NCI-H2107 treated with DMSO at 0.1 percent for 48 hours (cell line): ENCODE measurements around the gene MCC.
"Not testable (repeated sequence)": the region's sequence is repeated elsewhere in the genome, so short reads cannot be mapped to it uniquely, and the experiment has no call there.

Source experiments
- DNase-seq: peaks from one replicate; lab custom pipeline; 2025; ENCODE audit not compliant: unreplicated experiment; lab: John Stamatoyannopoulos, UW

Gene MCC

DNA sequence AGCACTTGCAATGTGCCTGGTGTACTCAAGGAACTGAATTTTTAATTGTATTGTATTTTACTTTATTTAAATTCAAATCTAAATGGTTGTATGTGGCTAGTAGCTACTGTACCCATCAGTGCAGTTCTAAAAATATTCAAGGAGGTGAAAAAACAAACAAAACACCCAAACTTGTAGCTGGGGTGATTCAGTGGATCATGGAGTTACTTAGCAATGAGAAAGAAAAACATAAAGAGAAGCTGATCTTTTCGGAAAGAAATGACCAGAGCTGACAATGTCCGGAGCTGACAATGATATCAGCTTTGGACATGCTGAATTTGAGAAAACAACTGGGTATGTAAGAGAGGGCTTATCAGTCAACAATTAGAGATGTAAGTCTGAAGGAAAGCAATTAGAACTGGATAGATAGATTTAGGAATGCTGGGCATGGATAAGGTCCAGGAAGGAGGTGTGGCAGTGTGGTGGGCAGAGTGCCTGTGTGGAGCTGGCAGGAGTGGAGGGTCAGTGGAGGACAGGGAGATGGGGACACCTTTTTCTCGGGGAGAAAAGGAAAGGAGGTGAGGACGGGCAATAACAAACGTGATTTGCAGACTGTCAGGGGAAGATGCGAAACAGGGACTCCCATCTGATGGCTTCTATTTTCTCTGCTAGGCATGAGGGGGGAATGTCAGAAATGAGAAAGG, 398.5 kb downstream of the MCC start:
- DNase-seq: no peak

- DNase-seq: no peak
These were observed 400.2 kb downstream of the MCC start for GRCh38 chr5:113087976-113088514.

DNA sequence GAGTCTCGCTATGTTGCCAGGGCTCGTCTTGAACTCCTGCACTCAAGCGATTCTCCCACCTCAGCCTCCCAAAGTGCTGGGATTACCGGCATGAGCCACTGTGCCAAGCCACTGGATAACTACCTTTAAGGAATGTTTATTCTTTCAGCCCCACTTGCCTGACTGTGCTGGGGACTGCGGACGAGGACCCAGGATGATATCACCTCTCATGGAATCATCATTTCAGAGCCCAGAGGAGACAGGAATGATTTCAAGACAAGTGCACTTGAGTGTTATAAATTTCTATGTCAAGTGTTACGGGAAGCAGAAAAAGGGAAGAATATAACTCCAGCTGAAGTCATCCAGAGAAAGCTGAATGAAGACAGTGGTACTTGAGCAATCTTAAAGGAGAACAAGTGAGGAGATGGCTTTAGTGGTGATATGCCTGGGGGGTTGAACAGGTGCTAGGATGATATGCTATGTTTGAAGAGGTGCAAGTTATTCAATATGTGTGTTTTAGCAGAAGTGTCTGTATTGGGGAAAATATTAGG, 402.3 kb downstream of the MCC start:
- DNase-seq: no peak

DNA sequence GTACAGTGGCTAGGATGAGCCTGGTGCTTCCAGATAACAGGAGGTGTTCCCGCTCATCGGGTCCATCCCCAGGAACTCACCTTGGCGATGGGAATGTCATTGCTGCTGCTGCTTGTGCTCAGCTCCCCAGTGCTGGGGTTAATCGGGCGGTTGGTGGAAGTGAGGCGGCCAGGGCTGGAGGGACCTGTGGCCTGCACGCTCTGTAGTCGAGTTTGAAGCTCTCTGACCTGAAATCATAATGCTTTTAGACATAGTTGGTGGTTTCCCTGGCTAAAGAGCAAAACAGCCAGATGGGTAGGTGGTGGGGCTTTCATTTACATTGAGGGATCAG, 403.2 kb downstream of the MCC start:
- no peak for DNase-seq

DNA sequence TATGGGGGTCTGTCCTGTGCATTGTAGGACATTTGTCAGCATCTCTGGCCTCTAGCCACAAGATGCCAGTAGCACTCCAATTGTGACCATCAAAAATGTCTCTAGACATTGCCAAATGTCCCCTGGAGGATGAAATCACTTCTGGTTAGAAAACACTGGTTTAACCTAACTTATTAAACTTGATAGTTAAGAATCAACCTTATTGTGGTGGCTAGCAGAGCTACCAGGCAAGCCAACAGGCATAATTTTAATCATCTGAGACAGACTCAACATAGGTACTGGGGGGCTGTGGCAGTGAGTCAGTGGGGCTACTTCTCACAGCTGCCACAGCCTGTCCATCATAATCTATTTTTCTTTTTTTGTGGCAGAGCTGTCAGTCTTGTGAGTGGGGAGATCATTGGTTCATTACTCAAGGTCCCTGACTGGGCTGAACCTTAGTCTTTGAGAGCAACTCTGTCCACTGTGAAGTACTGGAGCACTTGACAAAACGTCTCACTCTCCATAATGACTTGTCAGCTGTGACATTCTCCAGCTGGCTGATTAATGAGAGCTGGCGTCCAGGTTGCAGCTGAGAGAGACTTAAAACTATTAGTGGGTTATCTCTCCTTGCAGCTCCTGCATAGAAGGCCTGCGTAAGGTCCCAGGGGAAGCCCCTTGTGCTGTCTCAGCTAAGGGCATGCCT, 403.7 kb downstream of the MCC start:
- no peak for DNase-seq

DNA sequence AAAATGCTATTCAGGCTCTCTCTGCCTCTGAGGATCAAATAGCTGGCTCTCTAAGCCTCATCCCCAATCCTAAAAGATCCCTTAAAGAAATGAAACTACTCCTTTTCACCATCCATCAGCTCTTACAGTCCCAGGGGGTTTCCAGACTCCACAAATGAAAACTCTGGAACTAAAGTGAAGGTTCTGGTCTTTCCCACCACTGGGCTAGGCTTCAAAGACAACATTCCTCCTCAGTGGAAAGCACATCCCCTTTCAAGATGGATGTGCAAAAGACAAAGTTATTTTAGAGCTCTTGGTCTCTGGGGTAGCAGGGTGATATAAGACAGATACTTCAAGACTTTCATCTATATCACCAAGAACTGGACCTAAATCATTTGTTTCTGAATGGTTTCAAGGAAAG, 404.8 kb downstream of the MCC start:
- DNase-seq: no peak

GRCh38 chr5:113082547-113082905, 405.7 kb downstream of the MCC start:
- no peak for DNase-seq

DNA sequence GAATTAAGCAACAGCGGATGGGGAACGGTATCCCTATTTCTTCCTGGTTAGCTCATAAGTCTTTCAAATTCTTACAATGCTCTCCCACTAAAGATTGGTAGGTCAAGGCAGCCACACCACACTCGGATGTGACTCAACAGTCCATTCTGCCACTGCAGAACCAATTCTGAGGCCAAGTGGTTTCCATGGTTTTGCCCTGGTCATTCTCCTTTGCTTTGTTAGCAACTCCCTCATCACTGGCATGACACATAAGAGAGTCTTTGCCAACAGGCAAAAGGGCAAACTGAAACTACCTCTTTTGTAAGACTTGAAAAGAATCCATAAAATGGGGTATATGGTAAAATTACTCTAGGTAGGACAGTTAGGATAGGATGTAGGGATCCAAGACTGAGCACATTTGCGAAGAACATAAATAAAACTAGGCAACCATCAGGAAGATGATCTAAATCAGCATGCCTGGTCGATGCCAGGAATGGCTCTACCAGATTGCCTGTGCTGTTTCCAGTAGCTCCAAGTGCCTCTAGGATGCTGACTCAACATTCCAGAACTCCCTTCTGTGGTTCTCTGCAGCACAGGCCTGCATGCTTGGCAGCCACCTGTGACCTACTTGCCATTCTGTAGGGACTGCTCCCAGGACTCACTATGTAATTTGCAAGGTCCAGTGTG, 406.2 kb downstream of the MCC start:
- no peak for DNase-seq

DNA sequence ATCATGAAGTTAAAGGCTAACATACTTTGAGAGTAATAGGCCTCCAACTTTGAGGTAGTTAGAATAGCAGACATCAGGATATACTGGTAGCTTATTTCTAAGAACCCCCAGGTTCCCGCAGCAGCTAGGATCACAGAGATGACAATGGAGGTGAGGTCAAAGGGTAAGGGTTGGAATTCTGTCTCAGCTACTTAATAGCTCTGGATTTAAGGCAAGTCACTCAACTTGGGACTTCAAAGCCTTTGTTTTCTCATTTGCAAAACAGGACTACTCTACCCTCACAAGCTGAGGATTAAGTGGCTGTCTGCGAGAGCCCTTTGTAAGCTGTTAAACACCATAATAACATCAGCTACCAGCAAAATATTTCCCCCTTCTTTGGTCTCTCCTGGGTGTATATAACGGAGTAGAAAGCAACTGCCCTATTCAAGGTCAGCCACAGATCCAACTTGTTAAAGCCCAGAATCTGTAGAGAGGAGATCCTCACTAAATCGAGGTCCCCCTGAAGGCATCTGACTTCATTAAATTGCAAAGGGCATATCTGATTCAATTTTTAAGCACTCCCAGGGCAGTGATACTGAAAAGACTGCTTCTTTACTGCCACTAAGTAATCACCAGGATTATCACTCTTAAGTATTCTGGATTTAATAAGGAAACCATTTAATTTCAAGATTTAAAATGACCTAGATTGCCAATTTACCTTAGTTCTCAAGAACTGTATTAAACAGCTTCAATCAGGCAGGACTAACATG, 407.0 kb downstream of the MCC start:
- DNase-seq: no peak

GRCh38 chr5:113076649-113077048, 411.6 kb downstream of the MCC start:
- not testable (repeated sequence) for DNase-seq

- no peak for DNase-seq
These were observed 413.2 kb downstream of the MCC start for GRCh38 chr5:113075019-113075418.

GRCh38 chr5:113073629-113074034, 414.6 kb downstream of the MCC start:
- not testable (repeated sequence) for DNase-seq

- DNase-seq: no peak
These were observed 416.9 kb downstream of the MCC start for GRCh38 chr5:113071401-113071800.

DNA sequence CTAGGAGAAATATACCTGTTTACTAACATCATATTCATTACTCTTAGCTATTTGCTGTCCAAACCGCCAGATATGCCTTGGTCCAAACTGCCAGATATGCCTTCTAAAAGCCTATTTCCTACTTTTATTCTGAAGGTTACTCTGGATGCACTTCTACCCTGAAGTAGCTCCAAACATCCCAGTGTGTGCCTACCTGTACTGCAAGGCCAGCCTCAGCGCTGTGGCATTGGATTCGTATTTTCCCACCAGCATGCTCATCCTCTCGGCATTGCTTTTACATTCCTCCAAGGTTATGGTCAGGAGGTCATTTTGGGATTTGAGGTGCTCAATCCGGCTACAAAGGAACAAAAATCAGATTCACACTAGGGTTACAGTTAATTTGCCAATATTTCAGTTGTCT, 417.4 kb downstream of the MCC start:
- DNase-seq: no peak

DNA sequence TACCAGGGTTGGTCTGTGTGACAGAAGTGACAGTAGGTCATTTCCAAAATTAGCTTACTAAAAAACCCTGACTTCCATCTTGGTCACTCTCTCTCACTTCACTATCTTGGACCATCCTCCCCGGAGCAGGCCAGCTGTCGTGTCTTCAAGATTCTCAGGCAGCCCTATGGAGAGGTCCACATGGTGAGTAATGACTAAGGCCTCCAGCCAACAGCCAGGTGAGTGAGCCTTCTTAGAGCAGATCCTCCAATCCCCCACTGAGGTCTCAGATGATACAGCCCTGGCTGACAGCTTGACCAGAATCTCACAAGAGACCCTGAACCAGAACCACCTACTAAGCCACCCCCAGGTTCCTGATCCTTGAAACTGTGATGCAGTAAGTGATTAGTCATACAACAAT, 419.7 kb downstream of the MCC start:
- DNase-seq: no peak

- DNase-seq: no peak
These were observed 420.5 kb downstream of the MCC start for GRCh38 chr5:113067635-113068344.

GRCh38 chr5:113065626-113066025, 422.6 kb downstream of the MCC start:
- no peak for DNase-seq

DNA sequence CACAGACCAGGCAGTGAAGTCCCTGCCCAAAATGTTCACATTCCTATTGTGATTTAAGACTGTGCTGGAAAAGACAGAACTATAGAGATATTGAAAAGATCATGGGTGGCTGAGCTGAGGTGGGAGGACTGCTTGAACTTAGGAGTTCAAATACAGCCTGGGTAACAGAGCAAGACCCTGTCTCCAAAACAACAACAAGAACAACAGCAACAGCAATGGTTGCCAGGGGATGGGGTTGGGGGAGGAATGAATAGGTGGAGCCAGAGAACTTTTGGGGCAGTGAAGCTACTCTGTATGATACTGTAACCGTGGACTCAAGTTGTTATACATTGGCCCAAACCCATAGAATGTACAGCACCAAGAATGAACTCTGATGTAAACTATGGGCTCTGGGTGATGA, 423.4 kb downstream of the MCC start:
- no peak for DNase-seq

DNA sequence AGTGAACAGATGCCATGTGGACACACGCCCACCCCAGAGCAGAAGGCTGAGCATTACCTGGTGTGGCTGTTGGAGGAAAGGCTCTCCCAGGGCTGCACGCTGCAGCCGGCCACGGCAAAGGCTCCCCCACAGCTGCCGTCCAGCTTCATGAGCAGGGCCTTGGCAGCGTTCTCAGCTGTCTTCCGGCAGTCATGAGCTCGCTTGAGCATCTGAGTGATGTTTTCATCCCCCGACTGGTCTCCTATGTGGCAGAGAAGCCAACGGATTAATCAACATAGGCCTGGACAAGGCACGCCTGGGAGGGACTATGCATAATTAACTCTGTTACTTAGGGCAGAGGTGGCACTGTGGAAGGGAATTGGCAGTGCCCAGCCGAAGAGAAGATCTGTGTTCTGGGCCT, 424.3 kb downstream of the MCC start:
- DNase-seq: no peak

DNA sequence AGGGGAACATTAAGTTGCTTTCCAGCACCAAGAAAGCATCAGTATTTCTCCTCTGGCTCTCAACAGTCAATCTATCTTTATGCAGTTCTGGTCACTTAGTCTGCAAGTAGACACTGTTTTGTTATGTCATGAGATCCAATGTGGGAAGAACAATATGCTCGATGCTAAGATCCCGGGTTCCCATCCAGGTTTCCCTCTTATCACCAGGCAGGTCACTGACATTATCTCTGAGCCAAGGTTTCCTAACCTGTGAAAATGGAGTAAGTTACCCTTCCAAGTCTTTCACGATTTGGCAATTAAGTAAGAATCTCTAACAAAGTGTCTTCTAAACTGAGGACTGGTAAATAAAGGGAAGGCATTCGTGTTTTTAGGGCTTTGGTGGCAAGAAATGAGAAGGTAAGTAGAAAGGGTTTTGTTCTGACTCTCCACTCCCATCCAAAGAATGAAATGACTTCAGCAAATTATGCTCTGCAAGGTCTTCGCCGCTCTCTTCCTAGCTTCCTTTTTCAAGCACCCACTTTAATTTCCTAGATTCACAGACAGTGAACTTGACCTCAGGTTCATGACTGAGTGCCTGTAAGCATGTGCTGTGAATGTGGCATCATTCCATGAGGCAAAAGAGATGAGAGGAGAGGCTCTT, 425.3 kb downstream of the MCC start:
- DNase-seq: no peak
